GM06990 (cell line): ENCODE results near the gene LMAN1L.

Experiments
- DNase-seq: peaks from one replicate; pipeline ENCODE4 v3.0.0-alpha.2; 2011; ENCODE audit not compliant: insufficient read length; ENCODE audit errors: extremely low read depth
- H3K27me3 ChIP-seq: replicated peaks from 2 replicates; pipeline ENCODE4 v1.6.0; 2011; ENCODE audit warnings: low read length; ENCODE audit not compliant: control insufficient read depth, insufficient read depth
- H3K36me3 ChIP-seq: 2 replicates; pipeline ENCODE4 v1.5.1; 2011; ENCODE audit warnings: low read length; ENCODE audit not compliant: control insufficient read depth, insufficient read depth
- H3K4me3 ChIP-seq: replicated peaks from 2 replicates; pipeline ENCODE4 v1.5.1; 2011; ENCODE audit warnings: low read depth, mild to moderate bottlenecking, control low read depth, low read length
- CTCF ChIP-seq: IDR thresholded peaks from 2 replicates; pipeline ENCODE4 v1.5.1; 2011; ENCODE audit warnings: low read length, control low read depth, mild to moderate bottlenecking, inconsistent platforms; ENCODE audit not compliant: insufficient read depth, poor library complexity, severe bottlenecking

The LMAN1L gene

GRCh38 chr15:74845581-74845980 is 32.9 kb downstream of the LMAN1L start:
- no peak for DNase-seq
- no peak for TF ChIP-seq CTCF
- Histone ChIP-seq H3K4me3 (no peak overlapping the region), H3K27me3 (no peaks in the 10 kb centered on the region), H3K36me3 (peaks cover 37% of the 10 kb centered on the region)

- H3K27me3 ChIP-seq: no peaks in the 10 kb centered on the region
- DNase-seq: no peak
- TF ChIP-seq CTCF: no peak
- no peak overlapping the region for H3K4me3 ChIP-seq
- H3K36me3 ChIP-seq: peaks cover 54% of the 10 kb centered on the region
Observed at GRCh38 chr15:74847432-74847831, 34.8 kb downstream of the LMAN1L start.

GRCh38 chr15:74850393-74850792 is 37.8 kb downstream of the LMAN1L start:
- no peak for TF ChIP-seq CTCF
- no peak overlapping the region for H3K4me3 ChIP-seq
- peaks cover 61% of the 10 kb centered on the region for H3K36me3 ChIP-seq
- no peak for DNase-seq
- no peaks in the 10 kb centered on the region for H3K27me3 ChIP-seq

- Histone ChIP-seq H3K27me3 (no peaks in the 10 kb centered on the region), H3K4me3 (no peak overlapping the region), H3K36me3 (peaks cover 54% of the 10 kb centered on the region)
- no peak for DNase-seq
- no peak for TF ChIP-seq CTCF
Observed at GRCh38 chr15:74851960-74852359, 39.3 kb downstream of the LMAN1L start.

GRCh38 chr15:74854453-74855022 is 41.9 kb downstream of the LMAN1L start:
- TF ChIP-seq CTCF: no peak
- Histone ChIP-seq H3K36me3 (peaks cover 39% of the 10 kb centered on the region), H3K27me3 (no peaks in the 10 kb centered on the region), H3K4me3 (no peak overlapping the region)
- no peak for DNase-seq

GRCh38 chr15:74855857-74856256 is 43.2 kb downstream of the LMAN1L start:
- TF ChIP-seq CTCF: no peak
- H3K36me3 ChIP-seq: peaks cover 30% of the 10 kb centered on the region
- H3K4me3 ChIP-seq: no peak overlapping the region
- DNase-seq: no peak
- no peaks in the 10 kb centered on the region for H3K27me3 ChIP-seq
